Measurements from ENCODE around the gene CA10.

The CA10 gene

DNA sequence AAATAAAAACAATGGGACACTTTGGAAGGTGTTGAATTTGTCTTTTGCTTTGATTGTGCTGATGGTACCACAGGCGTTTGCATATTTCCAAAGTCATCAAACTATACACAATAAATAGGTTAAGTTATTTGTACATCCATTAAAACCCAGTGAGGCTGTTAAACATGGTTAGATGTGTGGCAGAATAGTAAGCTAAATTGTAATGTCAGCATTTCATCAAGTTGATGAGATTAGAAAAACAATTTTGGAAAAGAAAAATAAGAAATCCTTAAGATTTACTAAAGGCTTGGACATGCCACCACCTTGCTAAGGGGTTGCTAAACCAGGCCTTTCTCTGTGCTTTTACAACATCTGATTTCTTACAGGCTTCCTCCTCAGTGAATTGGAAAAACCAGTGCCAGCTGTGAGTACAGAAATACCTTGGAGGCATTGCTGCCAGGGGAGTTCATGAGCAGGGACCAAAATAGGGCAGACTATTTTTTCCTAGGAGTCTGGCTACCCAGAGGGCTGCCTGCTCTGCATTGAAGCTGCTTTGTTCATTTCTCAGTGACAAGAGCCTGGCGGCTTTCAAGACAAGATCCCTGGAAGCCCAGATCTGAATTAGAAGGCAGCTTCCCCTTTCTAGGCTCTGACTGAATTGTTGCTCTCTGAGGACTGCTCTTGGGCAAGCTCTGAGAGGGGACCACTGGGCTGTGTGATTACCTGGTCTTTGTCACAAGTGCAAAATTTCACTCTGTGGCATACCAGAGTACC, 43.4 kb upstream of the CA10 start:
- Histone ChIP-seq H3K9me2 (ENCODE audit: low read depth, low read length) (no peaks in the 10 kb centered on the region), H3K27ac (ENCODE audit: low read depth, low read length, poor library complexity, severe bottlenecking) (no peak overlapping the region)

GRCh38 chr17:52191491-52191890, 33.0 kb upstream of the CA10 start:
- H3F3A ChIP-seq (ENCODE audit: insufficient read depth, low read length) = no peaks in the 10 kb centered on the region
- no peaks in the 10 kb centered on the region for H3K79me2 ChIP-seq (ENCODE audit: insufficient read depth, low read length)
- no peak overlapping the region for H3K4me3 ChIP-seq (ENCODE audit: low read depth, low read length, poor library complexity, severe bottlenecking)
- H4K20me1 ChIP-seq (ENCODE audit: insufficient read depth, low read length) = no peaks in the 10 kb centered on the region
- no peak overlapping the region for H3K27ac ChIP-seq (ENCODE audit: low read depth, low read length, poor library complexity, severe bottlenecking)
- no peaks in the 10 kb centered on the region for H3K4me1 ChIP-seq (ENCODE audit: insufficient read depth, low read length, severe bottlenecking)
- no peaks in the 10 kb centered on the region for H3K36me3 ChIP-seq (ENCODE audit: insufficient read depth, low read length)
- no peak for TF ChIP-seq EZH2 (IDR thresholded peaks at IDR 0.05; ENCODE audit: borderline replicate concordance, low read length)
- no peak for TF ChIP-seq CTCF (IDR thresholded peaks at IDR 0.05; ENCODE audit: low read length)
- H3K9me3 ChIP-seq (ENCODE audit: low read length) = no peaks in the 10 kb centered on the region
- H2AFZ ChIP-seq (ENCODE audit: low read length) = no peak overlapping the region
- no peak overlapping the region for H3K4me2 ChIP-seq (ENCODE audit: low read length)
- no peaks in the 10 kb centered on the region for H3K27me3 ChIP-seq (ENCODE audit: insufficient read depth, low read length)
- no peaks in the 10 kb centered on the region for H3K9me2 ChIP-seq (ENCODE audit: low read depth, low read length)
- H3K9ac ChIP-seq (ENCODE audit: low read length) = no peak overlapping the region

More for the DNA sequence above, 43.4 kb upstream of the CA10 start:
- no peaks in the 10 kb centered on the region for H3K79me2 ChIP-seq (ENCODE audit: insufficient read depth, low read length)
- H3F3A ChIP-seq (ENCODE audit: insufficient read depth, low read length) = no peaks in the 10 kb centered on the region
- no peak overlapping the region for H3K4me3 ChIP-seq (ENCODE audit: low read depth, low read length, poor library complexity, severe bottlenecking)
- TF ChIP-seq CTCF (IDR thresholded peaks at IDR 0.05; ENCODE audit: low read length) (no peak), EZH2 (IDR thresholded peaks at IDR 0.05; ENCODE audit: borderline replicate concordance, low read length) (no peak)
- no peak overlapping the region for H2AFZ ChIP-seq (ENCODE audit: low read length)
- H3K9me3 ChIP-seq (ENCODE audit: low read length) = no peaks in the 10 kb centered on the region
- no peak overlapping the region for H3K4me2 ChIP-seq (ENCODE audit: low read length)
- no peaks in the 10 kb centered on the region for H3K4me1 ChIP-seq (ENCODE audit: insufficient read depth, low read length, severe bottlenecking)
- no peaks in the 10 kb centered on the region for H3K36me3 ChIP-seq (ENCODE audit: insufficient read depth, low read length)
- H3K9ac ChIP-seq (ENCODE audit: low read length) = no peak overlapping the region
- no peaks in the 10 kb centered on the region for H3K27me3 ChIP-seq (ENCODE audit: insufficient read depth, low read length)
- no peaks in the 10 kb centered on the region for H4K20me1 ChIP-seq (ENCODE audit: insufficient read depth, low read length)

DNA sequence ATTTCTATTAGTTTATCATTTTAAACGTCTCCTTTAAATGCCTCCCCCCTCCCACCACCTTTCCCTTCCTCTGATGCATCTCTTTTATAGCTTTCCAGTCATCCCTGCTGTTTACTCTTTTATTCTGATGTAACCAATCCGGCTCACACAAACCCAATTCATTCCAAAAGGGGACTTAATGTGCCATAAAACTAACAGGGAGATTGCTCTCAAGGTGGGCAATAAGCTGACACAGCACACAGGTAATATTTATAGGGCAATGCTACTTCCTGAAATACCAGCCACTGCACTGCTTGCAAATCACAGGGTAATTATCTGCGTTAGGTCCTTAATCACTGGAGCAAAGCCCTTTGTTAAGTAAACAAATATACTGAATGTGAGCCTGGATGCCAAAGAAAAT, 23.3 kb upstream of the CA10 start:
- Histone ChIP-seq H3K9me2 (ENCODE audit: low read depth, low read length) (no peaks in the 10 kb centered on the region), H3K27ac (ENCODE audit: low read depth, low read length, poor library complexity, severe bottlenecking) (no peak overlapping the region), H2AFZ (ENCODE audit: low read length) (no peak overlapping the region), H3F3A (ENCODE audit: insufficient read depth, low read length) (no peaks in the 10 kb centered on the region), H3K4me2 (ENCODE audit: low read length) (no peak overlapping the region), H4K20me1 (ENCODE audit: insufficient read depth, low read length) (no peaks in the 10 kb centered on the region), H3K4me3 (ENCODE audit: low read depth, low read length, poor library complexity, severe bottlenecking) (no peak overlapping the region), H3K79me2 (ENCODE audit: insufficient read depth, low read length) (no peaks in the 10 kb centered on the region), H3K9ac (ENCODE audit: low read length) (no peak overlapping the region), H3K27me3 (ENCODE audit: insufficient read depth, low read length) (no peaks in the 10 kb centered on the region), H3K9me3 (ENCODE audit: low read length) (no peaks in the 10 kb centered on the region), H3K4me1 (ENCODE audit: insufficient read depth, low read length, severe bottlenecking) (no peaks in the 10 kb centered on the region), H3K36me3 (ENCODE audit: insufficient read depth, low read length) (no peaks in the 10 kb centered on the region)
- TF ChIP-seq EZH2 (IDR thresholded peaks at IDR 0.05; ENCODE audit: borderline replicate concordance, low read length) = no peak

GRCh38 chr17:52178012-52178411, 19.5 kb upstream of the CA10 start:
- Histone ChIP-seq H2AFZ (ENCODE audit: low read length) (no peak overlapping the region), H3K27ac (ENCODE audit: low read depth, low read length, poor library complexity, severe bottlenecking) (no peak overlapping the region), H3K27me3 (ENCODE audit: insufficient read depth, low read length) (no peaks in the 10 kb centered on the region), H3K36me3 (ENCODE audit: insufficient read depth, low read length) (no peaks in the 10 kb centered on the region), H3K79me2 (ENCODE audit: insufficient read depth, low read length) (no peaks in the 10 kb centered on the region), H3K4me1 (ENCODE audit: insufficient read depth, low read length, severe bottlenecking) (no peaks in the 10 kb centered on the region), H3K9ac (ENCODE audit: low read length) (no peak overlapping the region), H4K20me1 (ENCODE audit: insufficient read depth, low read length) (no peaks in the 10 kb centered on the region), H3K9me3 (ENCODE audit: low read length) (no peaks in the 10 kb centered on the region), H3K9me2 (ENCODE audit: low read depth, low read length) (no peaks in the 10 kb centered on the region), H3F3A (ENCODE audit: insufficient read depth, low read length) (no peaks in the 10 kb centered on the region), H3K4me2 (ENCODE audit: low read length) (no peak overlapping the region), H3K4me3 (ENCODE audit: low read depth, low read length, poor library complexity, severe bottlenecking) (no peak overlapping the region)
- TF ChIP-seq CTCF (IDR thresholded peaks at IDR 0.05; ENCODE audit: low read length) (no peak), EZH2 (IDR thresholded peaks at IDR 0.05; ENCODE audit: borderline replicate concordance, low read length) (no peak)
